ENCODE results near the gene ANKS1B. TPM values are rescaled to one million over a fixed set of nuclear protein-coding genes. Genes with fewer than 3 reads are reported as not detected.

The ANKS1B gene
- polyA plus RNA-seq, 3 donors, result not detected

DNA sequence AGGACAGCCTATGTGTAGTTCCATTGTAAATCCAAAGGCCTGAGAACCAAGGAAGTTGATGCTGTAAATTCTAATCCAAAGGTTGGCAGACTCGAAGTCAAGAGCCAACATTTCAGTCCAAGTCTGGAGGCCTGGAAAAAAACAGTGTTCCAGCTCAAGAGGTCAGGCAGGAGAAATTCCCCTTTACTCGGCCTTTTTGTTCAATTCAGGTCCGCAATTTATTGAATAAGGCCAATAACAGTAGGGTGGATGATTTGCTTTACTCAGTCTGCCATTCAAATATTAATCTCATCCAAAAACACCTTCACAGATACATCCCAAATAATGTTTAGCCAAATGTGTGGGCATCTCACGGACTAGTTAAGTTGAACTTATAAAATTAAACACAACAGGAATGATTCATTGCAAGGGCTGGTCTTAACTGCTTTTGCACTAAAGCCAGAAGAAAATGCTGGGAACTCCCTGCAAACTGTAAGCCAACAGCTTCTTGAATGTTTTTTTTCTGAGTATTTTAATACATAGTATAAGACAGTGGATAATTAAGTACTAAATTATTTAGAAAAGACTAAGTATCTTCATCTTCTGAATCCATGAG, 534.6 kb downstream of the ANKS1B start:
- TF ChIP-seq CTCF (IDR thresholded peaks at IDR 0.05), result no peak
- Mint-ChIP-seq H3K27ac (no peak overlapping the region), H3K27me3 (ENCODE audit: low read depth in 3 of 3) (peaks cover 0 to 2% (median 0%) of the 10 kb centered on the region in 3 donors), H3K4me3 (no peak overlapping the region), H3K9me3 (peaks cover 2 to 14% (median 3%) of the 10 kb centered on the region in 7 donors), H3K36me3 (no peaks in the 10 kb centered on the region), H3K4me1 (no peaks in the 10 kb centered on the region)
- no peaks in the 10 kb centered on the region for H4K20me1 ChIP-seq (ENCODE audit: insufficient read depth, low read length)
- intact Hi-C loops (cut with micrococcal nuclease), result no loop called here
- peaks cover under 1 to 9% of the 10 kb centered on the region in 2 donors for H3K9me3 ChIP-seq (replicated peaks in 1 of 2; ENCODE audit: control insufficient read depth in 1 of 2, insufficient read depth in 1 of 2, low read length in 2 of 2)
- H3K4me2 ChIP-seq (replicated peaks; ENCODE audit: extremely low read depth, low read length, poor library complexity, severe bottlenecking), result no peak overlapping the region
- no peaks in the 10 kb centered on the region for H3K79me2 ChIP-seq (ENCODE audit: insufficient read depth, low read length)
- H3K4me1 ChIP-seq (ENCODE audit: control insufficient read depth in 1 of 2, insufficient read depth in 2 of 2, low read length in 2 of 2), result no peaks in the 10 kb centered on the region
- no peak overlapping the region for H2AFZ ChIP-seq (ENCODE audit: insufficient read depth, low read depth, low read length, poor library complexity, severe bottlenecking)
- 89% methylated on average over 3 of the region's 4 CpGs for WGBS (ENCODE audit: insufficient coverage)
- no peak overlapping the region for H3K27ac ChIP-seq (ENCODE audit: low read depth in 1 of 2, low read length in 2 of 2)
- H3K27me3 ChIP-seq (ENCODE audit: control insufficient read depth in 2 of 2, insufficient read depth in 2 of 2, low read length in 2 of 2), result no peaks in the 10 kb centered on the region
- H3K4me3 ChIP-seq (replicated peaks in 1 of 3; ENCODE audit: low read depth in 2 of 3, low read length in 3 of 3), result no peak overlapping the region
- DNase-seq, result no peak
- H3K9ac ChIP-seq (ENCODE audit: insufficient read depth, low read length, poor library complexity, severe bottlenecking), result no peak overlapping the region
- no peaks in the 10 kb centered on the region for H3K36me3 ChIP-seq (replicated peaks in 1 of 2; ENCODE audit: control insufficient read depth in 1 of 2, insufficient read depth in 2 of 2, low read length in 2 of 2)

GRCh38 chr12:99444859-99445316, 539.8 kb downstream of the ANKS1B start:
- no peak for DNase-seq
- Histone ChIP-seq H3K4me3 (replicated peaks in 1 of 3; ENCODE audit: low read depth in 2 of 3, low read length in 3 of 3) (no peak overlapping the region), H3K9ac (ENCODE audit: insufficient read depth, low read length, poor library complexity, severe bottlenecking) (no peak overlapping the region), H3K4me1 (ENCODE audit: control insufficient read depth in 1 of 2, insufficient read depth in 2 of 2, low read length in 2 of 2) (no peaks in the 10 kb centered on the region), H3K9me3 (replicated peaks in 1 of 2; ENCODE audit: control insufficient read depth in 1 of 2, insufficient read depth in 1 of 2, low read length in 2 of 2) (peaks cover 0 to 4% of the 10 kb centered on the region in 2 donors), H3K27me3 (ENCODE audit: control insufficient read depth in 2 of 2, insufficient read depth in 2 of 2, low read length in 2 of 2) (no peaks in the 10 kb centered on the region), H3K4me2 (replicated peaks; ENCODE audit: extremely low read depth, low read length, poor library complexity, severe bottlenecking) (no peak overlapping the region), H3K36me3 (replicated peaks in 1 of 2; ENCODE audit: control insufficient read depth in 1 of 2, insufficient read depth in 2 of 2, low read length in 2 of 2) (no peaks in the 10 kb centered on the region), H3K79me2 (ENCODE audit: insufficient read depth, low read length) (no peaks in the 10 kb centered on the region), H3K27ac (ENCODE audit: low read depth in 1 of 2, low read length in 2 of 2) (no peak overlapping the region), H4K20me1 (ENCODE audit: insufficient read depth, low read length) (no peaks in the 10 kb centered on the region), H2AFZ (ENCODE audit: insufficient read depth, low read depth, low read length, poor library complexity, severe bottlenecking) (no peak overlapping the region)
- H3K4me3 Mint-ChIP-seq, result no peak overlapping the region
- intact Hi-C loops (cut with micrococcal nuclease), result no loop called here
- peaks cover 0 to 2% (median 0%) of the 10 kb centered on the region in 3 donors for H3K27me3 Mint-ChIP-seq (ENCODE audit: low read depth in 3 of 3)
- H3K9me3 Mint-ChIP-seq, result peaks cover 0 to 8% (median 0%) of the 10 kb centered on the region in 7 donors
- no peak overlapping the region for H3K27ac Mint-ChIP-seq
- no peaks in the 10 kb centered on the region for H3K36me3 Mint-ChIP-seq
- no peaks in the 10 kb centered on the region for H3K4me1 Mint-ChIP-seq
- TF ChIP-seq CTCF (IDR thresholded peaks at IDR 0.05), result no peak

Measured in CD14-positive monocyte (primary cell).